Kasumi-1 (cell line): Measurements from ENCODE around the gene OTX1.
A peak's percentile ranks its signal among the peaks of the same experiment; 100 is the strongest.

Experiments
- DNase-seq, 2 experiments: peaks; one replicate each; lab custom pipeline; 2025; lab: John Stamatoyannopoulos, UW

OTX1 gene

GRCh38 chr2:63047321-63048279 is 3.0 kb upstream of the OTX1 start:
- DNase-seq: no peak

DNA sequence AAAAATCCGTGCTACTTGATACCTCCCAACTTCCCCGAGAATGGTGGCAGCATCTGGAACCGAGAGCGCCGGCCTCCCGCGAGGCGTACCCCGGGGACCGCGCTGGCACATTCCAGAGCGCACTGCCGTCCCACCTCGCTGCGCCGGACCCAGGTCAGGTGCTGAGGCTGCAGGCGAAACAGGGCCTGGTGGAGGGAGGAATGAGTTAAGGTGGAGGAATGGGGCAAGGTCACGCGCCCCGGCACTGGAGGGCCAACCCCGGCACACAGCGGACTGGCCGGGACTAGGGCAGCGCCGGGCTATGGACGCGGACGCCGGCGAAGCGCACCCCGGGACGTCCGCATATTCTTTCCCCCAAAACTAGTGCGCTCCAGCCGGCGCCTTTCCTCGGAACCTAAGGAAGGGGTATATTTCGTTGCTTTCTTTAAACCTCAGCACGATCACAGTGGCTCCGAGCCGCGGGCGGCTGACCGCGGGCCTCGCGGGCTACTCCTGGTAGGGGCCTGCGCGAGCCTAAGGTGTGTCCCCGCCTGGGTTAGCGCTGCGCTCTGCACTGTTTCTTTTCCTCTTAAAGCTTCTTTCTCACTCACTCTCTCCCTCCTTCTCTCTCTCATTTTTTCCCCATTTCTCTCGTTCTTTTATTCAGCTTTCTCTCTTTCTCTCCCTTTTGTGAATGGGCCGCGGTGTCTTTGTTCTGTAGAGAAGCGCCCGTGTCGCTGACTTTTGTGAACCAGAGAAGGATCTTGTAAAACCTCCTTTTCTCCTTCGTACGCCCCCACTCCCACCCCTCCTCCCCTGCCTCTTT is 2.1 kb upstream of the OTX1 start:
- no peak for DNase-seq

DNA sequence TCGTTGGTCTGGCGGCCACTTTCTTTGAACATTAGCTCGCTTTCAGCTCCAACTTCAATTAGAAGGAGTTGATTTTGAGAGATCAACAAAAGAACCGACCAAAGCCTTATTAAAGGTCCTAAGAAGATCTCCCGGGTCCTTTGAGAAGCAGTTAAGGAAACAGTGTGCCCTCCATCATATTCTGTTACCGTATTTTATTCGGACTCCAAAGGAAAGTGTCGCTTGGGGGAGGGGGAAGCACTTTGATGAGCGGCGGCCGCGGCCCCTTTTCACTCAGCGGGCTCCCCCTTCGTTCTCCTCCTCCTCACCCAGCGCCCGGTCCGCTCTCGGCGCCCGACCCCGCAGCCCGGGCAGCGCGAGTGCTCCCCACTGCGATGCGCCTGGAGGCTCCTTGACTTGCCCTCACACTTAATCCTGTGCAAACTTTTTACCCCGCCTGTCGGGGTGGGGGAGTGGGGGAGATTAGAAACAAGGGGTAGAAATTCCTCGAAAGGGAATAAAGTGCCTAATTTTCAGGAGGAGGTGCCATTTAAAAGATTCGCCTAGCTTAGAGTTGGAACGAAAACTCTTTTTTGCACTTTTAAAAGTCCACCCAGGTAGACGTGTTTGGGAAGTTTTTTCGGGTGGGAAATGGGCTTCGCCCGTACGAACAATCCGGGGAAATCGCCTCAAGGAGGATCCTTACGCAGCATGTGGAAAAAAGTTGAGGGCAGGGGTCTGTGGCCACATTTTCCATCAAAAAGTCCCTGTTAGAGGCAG is 1.2 kb upstream of the OTX1 start:
- peak in 1 of 2 experiments; percentile 15 for DNase-seq

- peak; percentile 51 to 60 for DNase-seq
Observed at GRCh38 chr2:63049970-63050333, 678 bp upstream of the OTX1 start.

DNA sequence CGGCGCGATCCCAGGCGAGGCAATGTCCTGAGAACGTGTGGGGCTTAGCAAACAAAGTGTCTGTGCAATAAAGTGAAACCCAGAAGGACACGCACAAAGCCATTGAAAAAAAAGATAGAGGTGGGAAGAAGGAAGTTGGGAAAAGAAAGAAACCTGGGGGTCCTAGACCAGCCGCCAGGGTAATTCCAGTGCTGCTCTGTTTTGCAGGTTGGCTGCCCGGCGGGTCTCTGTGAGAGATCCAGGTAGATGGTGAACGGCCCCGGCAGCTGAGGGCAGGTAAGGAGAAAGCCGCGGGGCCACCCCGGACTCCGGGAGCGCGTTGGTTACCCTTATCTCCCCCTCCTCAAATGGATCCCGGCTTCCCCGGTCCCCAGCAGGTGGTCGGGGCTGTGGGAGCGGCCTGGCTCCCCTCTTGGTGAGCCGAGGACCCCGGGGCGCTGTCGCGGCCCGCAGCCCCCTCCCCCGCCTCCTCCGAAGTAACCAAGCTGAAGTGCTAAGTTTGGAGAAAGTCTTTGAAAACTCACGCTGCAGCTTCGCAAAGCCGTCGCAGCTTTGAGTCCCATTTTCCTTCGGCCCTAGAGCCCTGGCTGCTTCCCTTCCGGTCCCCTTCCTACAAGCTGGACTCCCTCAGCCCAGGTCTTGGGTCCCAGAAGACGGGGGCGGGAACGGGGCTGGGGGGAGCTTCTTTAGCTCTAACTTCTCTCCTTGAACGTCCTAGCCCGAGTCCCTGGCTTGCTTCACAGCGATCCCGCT is 588 bp downstream of the OTX1 start:
- peak in 1 of 2 experiments; percentile 28 for DNase-seq

GRCh38 chr2:63051795-63052333 is 1.2 kb downstream of the OTX1 start:
- DNase-seq: no peak

DNA sequence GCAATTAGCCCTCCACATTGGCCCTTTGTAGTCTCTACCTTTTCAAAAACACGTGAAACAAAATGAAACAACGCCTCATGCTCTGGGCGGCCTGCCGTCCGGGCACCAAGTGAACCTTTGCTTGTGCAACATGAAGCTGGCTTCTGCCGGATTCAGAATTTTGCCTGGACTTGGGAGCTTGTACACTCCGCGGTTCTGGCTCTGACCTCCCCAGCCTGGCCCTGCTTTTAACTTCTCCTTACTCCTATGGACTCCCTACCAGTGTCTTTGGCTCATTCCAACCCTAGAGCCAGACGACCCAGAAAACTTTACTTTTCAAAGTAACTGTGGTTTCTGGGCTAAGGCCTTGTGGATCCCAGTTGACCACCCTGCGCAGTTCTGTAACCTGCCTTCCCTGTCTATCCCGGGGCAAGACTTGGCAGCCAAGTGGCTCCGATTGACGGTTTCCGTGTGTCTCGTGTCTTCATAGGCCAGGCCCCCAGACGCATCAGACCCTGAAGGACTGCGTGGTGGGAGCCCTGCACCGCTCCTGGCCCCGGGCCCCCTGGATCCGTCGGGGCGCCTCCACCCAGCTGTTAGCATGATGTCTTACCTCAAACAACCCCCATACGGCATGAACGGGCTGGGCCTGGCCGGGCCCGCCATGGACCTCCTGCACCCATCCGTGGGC is 1.9 kb downstream of the OTX1 start:
- DNase-seq: no peak

DNA sequence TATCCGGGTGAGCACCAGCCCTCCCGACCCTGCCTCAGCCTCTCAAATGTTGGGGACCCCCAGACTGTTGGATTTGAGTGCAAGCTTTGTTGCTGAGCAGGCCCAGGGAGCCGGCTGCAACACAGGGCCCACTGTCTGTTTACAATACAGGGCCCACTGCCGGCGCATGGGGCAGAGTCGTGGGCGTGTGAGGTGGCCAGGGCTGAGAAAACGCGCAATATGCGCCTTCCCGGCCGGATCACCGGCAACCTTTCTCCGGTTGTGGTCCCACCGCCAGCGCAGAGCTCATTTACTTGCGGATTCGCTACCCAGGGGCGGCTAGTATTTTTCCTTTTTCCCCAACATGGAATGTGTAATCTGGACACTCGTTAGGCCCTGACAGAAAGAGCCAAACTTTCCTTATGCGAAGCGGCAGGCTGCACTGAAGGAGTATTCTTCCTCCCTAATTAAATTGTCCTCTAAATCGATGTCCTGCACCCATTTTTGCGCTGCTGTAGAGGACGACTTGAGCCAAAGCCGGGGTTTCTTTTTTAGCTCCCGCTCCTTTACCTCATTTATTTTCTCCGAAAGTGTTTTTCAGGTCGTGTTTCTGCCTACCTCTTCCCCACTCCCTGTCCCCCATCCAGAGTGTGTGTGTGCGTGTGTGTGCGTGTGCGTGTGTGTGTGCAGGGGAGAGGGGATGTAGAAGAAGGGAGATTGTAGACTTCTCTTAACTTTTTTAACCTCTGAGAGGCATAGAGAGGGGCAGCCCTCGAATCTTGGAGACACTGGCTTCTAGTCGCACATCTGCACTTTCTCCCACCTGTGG is 2.7 kb downstream of the OTX1 start:
- DNase-seq: no peak

DNA sequence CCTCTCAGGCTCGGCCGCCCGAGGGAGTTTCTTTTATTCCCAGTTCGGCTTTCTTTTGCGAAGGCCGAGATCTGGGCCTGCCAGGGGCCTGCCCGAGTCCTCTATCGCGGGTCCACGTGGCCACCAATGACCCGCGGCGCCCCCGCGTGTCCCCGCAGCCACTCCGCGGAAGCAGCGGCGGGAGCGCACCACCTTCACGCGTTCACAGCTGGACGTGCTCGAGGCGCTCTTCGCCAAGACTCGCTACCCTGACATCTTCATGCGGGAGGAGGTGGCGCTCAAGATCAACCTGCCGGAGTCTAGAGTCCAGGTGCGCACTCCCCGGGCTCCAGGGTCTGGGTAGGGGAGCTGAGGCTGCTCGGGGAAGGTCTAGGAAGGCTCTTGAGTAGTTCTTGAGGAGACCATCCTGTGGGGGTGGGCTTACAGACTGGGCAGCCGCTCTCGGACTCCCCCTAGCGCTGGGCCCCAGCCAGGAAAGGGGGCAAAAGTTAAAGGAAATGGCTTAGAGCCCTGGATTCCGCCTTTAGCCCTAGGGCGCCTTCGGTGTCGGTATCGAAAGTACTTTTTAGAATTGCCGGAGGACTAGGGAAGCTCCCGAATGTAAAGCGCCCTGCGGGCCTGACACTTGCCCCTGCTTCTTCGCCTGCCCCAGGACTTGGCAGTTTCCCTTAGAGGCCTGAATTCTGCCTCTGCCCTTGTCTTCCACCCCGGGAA is 3.4 kb downstream of the OTX1 start:
- peak in 1 of 2 experiments; percentile 28 for DNase-seq

GRCh38 chr2:63054841-63055225 is 4.2 kb downstream of the OTX1 start:
- DNase-seq: no peak

- DNase-seq: no peak
Observed at GRCh38 chr2:63055226-63056106, 4.8 kb downstream of the OTX1 start.

GRCh38 chr2:63056107-63057050 is 5.7 kb downstream of the OTX1 start:
- DNase-seq: peak; percentile 29 to 52

DNA sequence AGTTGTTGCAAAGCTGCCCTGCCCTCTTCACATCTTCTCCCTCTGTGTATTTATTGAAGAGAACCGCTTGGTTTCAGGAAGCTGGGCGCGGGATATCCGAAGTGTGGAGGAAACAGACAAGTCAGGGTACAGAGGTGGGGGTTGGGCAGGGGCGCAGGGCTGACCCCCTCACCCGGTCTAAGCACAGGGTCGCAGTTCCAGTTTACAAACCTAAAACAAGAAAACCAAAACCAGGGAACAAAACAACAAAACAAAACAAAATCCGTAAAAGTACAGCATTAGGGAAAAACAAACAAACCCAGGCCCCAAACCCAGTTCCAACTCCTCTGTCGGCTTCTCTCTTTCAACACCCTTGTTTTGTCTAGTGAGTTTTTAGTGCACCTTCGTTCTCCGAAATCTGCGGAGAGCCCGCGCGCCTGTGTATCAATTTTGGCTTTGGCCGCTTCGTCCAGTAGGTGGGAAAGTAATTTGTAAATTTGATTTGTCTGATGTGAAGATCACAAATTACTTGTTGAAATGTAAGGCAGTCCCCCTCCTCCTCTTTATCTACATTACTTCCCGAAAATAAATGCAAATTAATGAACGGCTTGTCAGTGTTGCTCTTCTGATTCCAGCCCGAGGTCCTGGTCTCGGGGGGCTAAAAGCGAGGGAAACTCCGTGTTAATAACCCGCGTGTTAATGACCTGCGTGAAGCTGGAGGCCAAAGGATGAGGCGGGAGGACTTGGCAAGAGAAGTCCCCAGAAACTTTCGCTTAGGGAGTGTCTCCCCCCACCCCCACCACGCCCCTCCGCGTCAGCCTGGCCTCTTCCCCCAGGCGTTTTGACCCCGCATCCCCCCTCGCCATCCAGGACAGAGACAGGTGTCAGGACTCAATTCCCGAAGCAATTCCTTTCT is 6.9 kb downstream of the OTX1 start:
- DNase-seq: no peak

GRCh38 chr2:63058144-63058920 is 7.7 kb downstream of the OTX1 start:
- no peak for DNase-seq
